HepG2 (cell line): ENCODE measurements around the gene PTPRB.

Source experiments
- EP300 ChIP-seq, 3 experiments: sonication (generic) in 1 of 3; formaldehyde crosslinking in 1 of 3; IDR thresholded peaks; 2 replicates each; pipeline versions ENCODE4 v1.5.1 to v1.6.1; 2011 to 2020; ENCODE audit warnings: low read depth in 2 of 3, low read length in 2 of 3, borderline replicate concordance in 1 of 3, improper control_type of control experiment in 1 of 3, mild to moderate bottlenecking in 1 of 3, missing genetic modification reagents in 1 of 3, moderate library complexity in 1 of 3
- SRSF1 ChIP-seq: fragments of 200-400 bp; formaldehyde crosslinking; optimal IDR thresholded peaks from 2 replicates; pipeline ENCODE3; 2017; ENCODE audit warnings: mild to moderate bottlenecking, low read depth, low read length, moderate library complexity
- U2AF1 ChIP-seq: fragments of 200-400 bp; formaldehyde crosslinking; optimal IDR thresholded peaks from 2 replicates; pipeline ENCODE3; 2017; ENCODE audit warnings: mild to moderate bottlenecking, low read depth, low read length
- ZKSCAN8 ChIP-seq: IDR thresholded peaks from 2 replicates; pipeline ENCODE4 v1.6.1; 2016; ENCODE audit warnings: borderline replicate concordance, missing genetic modification reagents, missing compliant biosample characterization
- TF ChIP-seq, protein P1 (sequence below): sonication (generic); formaldehyde crosslinking; IDR thresholded peaks from 2 replicates; pipeline ENCODE4 v1.4.0; 2020; ENCODE audit warnings: missing genetic modification reagents
- TF ChIP-seq, protein P2 (sequence below): sonication (generic); formaldehyde crosslinking; IDR thresholded peaks from 2 replicates; pipeline ENCODE4 v1.8.1; 2023; ENCODE audit warnings: mild to moderate bottlenecking, missing genetic modification reagents
- TF ChIP-seq, protein P3 (sequence below): sonication (generic); formaldehyde crosslinking; IDR thresholded peaks from 2 replicates; pipeline ENCODE4 v1.5.0; 2020; ENCODE audit warnings: mild to moderate bottlenecking, missing genetic modification reagents, moderate library complexity
- TF ChIP-seq, protein P4 (sequence below): IDR thresholded peaks from 2 replicates; pipeline ENCODE4 v1.6.1; 2012; ENCODE audit warnings: inconsistent platforms

DNA sequence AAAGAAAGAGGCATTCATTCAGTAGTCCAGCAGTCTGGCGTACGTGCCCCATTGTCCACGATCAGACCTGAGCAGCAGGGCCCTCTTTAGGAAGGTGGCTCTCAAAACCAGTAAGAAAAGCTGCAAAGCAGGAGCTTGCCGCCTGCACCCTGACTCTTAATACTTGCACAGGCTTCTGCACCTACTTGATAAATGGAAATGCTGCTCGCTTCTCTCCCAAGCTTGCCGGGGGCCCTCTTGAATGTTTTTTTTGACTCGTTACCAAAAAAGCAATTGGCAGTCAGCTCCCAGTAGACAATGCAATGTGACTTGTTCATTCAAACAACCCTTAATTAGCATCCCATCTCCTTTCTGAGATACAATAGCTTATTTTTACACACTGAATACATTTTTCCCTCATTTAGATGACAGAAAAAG lies 27.2 kb upstream of the PTPRB start:
- TF ChIP-seq, protein P1, sequence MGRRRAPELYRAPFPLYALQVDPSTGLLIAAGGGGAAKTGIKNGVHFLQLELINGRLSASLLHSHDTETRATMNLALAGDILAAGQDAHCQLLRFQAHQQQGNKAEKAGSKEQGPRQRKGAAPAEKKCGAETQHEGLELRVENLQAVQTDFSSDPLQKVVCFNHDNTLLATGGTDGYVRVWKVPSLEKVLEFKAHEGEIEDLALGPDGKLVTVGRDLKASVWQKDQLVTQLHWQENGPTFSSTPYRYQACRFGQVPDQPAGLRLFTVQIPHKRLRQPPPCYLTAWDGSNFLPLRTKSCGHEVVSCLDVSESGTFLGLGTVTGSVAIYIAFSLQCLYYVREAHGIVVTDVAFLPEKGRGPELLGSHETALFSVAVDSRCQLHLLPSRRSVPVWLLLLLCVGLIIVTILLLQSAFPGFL (CRISPR knock-in tag), result no peak
- TF ChIP-seq ZKSCAN8 (CRISPR knock-in tag), result no peak
- TF ChIP-seq, protein P2, sequence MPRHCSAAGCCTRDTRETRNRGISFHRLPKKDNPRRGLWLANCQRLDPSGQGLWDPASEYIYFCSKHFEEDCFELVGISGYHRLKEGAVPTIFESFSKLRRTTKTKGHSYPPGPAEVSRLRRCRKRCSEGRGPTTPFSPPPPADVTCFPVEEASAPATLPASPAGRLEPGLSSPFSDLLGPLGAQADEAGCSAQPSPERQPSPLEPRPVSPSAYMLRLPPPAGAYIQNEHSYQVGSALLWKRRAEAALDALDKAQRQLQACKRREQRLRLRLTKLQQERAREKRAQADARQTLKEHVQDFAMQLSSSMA (CRISPR knock-in tag), result no peak
- TF ChIP-seq, protein P3, sequence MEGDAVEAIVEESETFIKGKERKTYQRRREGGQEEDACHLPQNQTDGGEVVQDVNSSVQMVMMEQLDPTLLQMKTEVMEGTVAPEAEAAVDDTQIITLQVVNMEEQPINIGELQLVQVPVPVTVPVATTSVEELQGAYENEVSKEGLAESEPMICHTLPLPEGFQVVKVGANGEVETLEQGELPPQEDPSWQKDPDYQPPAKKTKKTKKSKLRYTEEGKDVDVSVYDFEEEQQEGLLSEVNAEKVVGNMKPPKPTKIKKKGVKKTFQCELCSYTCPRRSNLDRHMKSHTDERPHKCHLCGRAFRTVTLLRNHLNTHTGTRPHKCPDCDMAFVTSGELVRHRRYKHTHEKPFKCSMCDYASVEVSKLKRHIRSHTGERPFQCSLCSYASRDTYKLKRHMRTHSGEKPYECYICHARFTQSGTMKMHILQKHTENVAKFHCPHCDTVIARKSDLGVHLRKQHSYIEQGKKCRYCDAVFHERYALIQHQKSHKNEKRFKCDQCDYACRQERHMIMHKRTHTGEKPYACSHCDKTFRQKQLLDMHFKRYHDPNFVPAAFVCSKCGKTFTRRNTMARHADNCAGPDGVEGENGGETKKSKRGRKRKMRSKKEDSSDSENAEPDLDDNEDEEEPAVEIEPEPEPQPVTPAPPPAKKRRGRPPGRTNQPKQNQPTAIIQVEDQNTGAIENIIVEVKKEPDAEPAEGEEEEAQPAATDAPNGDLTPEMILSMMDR (CRISPR knock-in tag), result no peak
- no peak for TF ChIP-seq SRSF1
- no peak for TF ChIP-seq EP300 (IDR thresholded peaks at IDR 0.05; ENCODE audit: low read depth in 2 of 2, low read length in 2 of 2)
- no peak for TF ChIP-seq EP300 (CRISPR knock-in tag; IDR thresholded peaks at IDR 0.05; ENCODE audit: borderline replicate concordance)
- TF ChIP-seq, protein P4, sequence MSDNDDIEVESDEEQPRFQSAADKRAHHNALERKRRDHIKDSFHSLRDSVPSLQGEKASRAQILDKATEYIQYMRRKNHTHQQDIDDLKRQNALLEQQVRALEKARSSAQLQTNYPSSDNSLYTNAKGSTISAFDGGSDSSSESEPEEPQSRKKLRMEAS, result no peak
- no peak for TF ChIP-seq U2AF1
